ENCODE results near the gene NSFL1C.

GRCh38 chr20:1491281-1491840 lies 24.7 kb upstream of the NSFL1C start, which contains the start of gene SIRPB2:
- TF ChIP-seq POLR2A (IDR thresholded peaks at IDR 0.05; ENCODE audit: low read depth, low read length) (no peak), TAF1 (IDR thresholded peaks at IDR 0.05; ENCODE audit: borderline replicate concordance, low read depth, low read length) (no peak)

Data from GM12892 (cell line).